NCI-H1694 (cell line): ENCODE results near the gene MGME1.
"Not testable (repeated sequence)": the region's sequence is repeated elsewhere in the genome, so short reads cannot be mapped to it uniquely, and the experiment has no call there.

Source experiments
- DNase-seq: peaks from one replicate; lab custom pipeline; 2025; lab: John Stamatoyannopoulos, UW

Gene MGME1

DNA sequence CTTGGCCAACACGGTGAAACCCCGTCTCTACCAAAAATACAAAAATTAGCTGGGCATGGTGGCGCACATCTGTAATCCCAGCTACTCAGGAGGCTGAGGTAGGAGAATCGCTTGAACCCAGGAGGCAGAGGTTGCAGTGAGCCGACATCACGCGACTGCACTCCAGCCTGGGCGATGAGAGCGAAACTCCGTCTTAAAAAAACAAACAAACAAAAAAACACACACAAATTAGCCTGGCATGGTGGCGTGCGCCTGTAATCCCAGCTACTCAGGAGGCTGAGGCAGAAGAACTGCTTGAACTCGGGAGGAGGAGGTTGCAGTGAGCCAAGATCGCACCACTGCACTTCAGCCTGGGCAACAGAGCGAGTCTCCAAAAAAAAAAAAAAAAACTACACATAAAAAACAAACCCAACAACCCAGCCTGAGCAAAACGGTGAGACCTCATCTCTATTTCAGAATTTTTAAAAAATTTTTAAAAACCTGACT lies 8.4 kb upstream of the MGME1 start:
- DNase-seq, result not testable (repeated sequence)

- DNase-seq, result no peak
Observed at GRCh38 chr20:17960927-17961586, 7.8 kb upstream of the MGME1 start.

DNA sequence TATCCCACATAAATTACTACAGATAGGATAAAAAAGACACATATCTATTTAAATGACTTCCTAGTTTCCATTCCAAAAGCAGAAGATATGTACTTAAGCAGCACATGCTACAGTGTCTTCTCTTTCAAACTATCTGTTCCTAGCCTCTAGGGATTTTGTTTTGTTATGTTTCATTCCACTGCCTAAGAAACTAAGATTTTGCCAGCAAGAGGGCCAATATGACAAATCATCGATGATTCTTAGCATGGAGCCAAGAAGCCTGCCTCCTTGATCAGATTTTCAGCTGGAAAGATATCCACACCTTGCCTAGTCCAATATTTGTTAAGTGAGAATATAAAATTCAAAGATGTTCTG lies 7.3 kb upstream of the MGME1 start:
- DNase-seq, result no peak

DNA sequence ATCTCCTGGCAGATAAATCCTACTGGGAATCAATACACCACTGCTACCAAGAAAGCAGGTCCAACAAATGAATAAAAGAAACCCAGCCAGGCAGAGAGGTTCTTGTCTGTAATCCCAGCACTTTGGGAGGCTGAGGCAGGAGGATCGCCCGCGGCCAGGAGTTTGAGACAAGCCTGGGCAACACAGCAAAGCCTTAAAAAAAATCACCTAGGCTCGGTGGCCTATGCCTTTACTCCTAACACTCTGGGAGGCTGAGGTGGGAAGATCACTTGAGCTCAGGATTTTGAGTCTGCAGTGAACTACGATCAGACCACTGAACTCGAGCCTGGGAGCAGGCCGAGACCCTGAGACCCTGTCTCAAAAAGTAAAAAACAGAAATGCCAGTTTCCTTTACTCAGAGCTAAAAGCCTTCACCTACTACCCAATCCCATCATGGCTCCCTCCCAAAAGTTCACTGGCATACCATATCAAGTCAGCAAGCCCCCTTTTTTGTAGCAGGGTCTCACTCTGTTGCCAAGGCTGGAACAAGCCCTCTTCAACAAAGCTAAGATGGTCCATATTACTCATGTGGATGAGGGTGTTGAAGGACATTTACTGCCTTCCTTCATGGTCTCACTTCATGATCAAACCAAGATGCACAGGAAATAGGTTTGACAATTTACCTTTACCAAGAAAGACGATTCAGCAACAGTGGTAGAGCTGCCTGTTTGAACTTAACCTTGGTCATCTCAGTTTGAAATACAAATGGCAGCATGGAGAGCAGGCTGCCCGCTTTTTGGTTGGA lies 5.5 kb upstream of the MGME1 start:
- DNase-seq, result no peak

DNA sequence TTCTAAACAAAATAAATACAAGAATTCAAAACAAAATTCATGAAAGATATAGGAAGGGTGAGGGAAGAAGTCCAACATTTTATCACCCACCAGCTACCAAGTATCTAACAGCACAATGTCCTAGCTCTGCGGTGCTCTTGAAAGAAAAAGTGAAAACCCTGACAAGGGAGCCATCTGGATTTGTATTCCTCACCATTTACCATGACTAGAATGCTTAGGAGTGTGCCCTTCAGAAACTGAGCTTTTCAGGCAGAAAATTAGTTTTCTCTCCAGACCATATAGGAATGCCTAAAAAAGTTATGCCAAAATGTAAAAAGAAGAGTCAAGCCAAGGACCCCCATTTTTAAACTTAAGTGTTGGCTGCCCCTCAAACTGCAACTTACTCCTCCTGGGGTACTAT lies 4.7 kb upstream of the MGME1 start:
- no peak for DNase-seq

- no peak for DNase-seq
Observed at GRCh38 chr20:17964632-17965031, 4.2 kb upstream of the MGME1 start.

DNA sequence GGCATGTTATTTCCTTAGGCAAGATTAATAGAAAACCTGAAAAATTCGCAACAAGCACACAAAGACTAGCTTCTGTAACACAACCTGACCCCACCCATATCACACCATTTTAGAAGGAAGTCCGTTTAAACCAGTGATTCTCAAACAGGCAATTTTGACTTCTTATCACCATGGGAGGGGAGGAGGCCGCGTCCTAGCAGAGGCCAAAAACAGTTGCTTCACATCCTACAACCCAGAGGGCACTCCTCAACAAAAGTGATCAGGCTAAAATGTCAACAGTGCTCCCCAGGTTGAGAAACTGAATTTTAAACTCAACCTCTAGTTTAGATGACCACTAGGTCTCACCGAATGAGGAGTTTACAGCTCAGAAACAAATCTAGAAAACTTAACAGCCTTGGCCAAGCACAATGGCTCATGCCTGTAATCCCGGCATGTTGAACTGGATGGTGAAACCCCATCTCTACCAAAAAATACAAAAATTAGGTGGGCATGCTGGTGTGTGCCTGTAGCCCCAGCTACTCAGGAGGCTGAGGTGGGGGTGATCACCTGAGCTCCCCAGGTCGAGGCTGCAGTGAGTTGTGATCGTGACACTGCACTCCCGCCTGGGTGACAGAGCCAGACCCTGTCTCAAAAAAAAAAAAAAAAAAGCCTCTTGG lies 3.6 kb upstream of the MGME1 start:
- no peak for DNase-seq

- no peak for DNase-seq
Observed at GRCh38 chr20:17966432-17967310, 2.1 kb upstream of the MGME1 start.

DNA sequence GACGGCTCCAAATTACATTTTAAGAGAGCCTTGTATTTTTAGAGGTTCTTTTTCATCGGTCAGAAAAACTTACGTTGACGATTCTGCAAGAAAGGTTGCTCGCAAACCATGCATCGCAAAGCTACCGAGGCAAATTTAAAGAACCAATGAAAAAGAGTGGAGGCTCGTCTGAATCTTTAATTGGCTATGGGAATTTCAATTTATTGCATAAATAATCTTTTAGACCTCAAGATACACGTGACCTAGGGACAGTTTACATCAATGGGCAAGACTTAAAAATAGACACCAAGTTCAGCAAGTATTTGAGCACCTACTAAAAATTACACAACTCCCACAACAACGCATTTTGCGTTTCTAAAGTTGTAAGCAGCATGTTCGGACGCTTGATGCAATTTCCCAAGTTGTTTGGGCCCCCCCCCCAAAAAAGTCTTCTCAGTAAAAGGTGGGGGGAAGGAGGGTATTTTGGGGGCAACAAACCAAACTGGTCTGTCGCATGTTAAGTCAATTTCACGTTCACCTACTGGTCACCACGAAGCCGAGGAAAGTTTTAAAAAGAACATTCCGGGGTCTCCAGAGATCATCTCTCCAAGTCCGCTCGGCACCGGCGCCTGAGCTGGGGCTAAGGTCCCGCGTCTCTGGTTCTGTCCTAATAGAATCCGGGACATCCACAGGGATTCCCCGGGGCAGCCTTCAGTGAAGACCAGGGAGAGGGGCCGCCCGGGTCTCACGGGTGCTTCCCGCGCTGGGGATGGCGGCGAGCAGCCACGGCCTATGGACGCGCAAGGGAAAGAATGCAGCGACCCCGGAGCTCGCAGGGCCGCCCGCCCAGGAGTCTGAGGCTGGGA lies 1.1 kb upstream of the MGME1 start:
- no peak for DNase-seq

DNA sequence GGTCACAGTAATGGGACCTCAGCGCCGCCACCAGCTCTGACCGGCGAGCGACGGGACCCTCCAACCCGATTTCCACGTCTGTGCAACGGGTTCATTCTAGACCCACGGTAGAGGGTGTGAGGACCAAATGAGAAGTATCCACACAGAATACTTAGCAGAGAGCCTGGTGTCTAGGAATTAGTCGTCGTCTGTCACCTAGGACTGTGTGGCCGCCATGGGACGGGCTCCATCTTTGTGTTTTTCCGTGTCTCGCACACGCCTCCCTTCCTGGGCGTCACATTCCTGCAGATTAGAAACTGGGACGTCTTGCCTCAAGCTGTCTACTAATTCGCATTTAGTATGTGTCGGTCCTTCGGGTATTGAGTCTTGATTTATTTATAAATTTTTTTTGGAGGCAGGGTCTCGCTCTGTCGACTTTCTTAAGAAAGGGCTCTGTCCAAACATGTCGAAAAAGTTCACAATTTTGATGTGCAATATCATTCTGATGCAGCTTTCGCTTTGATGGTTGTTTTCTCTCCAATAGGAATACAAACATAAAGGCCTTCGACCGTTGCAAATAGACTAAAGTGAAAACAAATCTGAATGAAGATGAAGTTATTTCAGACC lies 563 bp downstream of the MGME1 start:
- no peak for DNase-seq

DNA sequence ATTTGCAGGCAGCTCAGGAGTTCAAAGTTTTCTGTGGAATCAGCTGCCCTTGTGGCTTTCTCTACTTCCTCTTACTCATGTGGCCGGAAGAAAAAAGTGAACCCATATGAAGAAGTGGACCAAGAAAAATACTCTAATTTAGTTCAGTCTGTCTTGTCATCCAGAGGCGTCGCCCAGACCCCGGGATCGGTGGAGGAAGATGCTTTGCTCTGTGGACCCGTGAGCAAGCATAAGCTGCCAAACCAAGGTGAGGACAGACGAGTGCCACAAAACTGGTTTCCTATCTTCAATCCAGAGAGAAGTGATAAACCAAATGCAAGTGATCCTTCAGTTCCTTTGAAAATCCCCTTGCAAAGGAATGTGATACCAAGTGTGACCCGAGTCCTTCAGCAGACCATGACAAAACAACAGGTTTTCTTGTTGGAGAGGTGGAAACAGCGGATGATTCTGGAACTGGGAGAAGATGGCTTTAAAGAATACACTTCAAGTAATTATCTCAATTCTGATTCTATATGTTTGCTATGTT lies 1.1 kb downstream of the MGME1 start:
- DNase-seq, result no peak

DNA sequence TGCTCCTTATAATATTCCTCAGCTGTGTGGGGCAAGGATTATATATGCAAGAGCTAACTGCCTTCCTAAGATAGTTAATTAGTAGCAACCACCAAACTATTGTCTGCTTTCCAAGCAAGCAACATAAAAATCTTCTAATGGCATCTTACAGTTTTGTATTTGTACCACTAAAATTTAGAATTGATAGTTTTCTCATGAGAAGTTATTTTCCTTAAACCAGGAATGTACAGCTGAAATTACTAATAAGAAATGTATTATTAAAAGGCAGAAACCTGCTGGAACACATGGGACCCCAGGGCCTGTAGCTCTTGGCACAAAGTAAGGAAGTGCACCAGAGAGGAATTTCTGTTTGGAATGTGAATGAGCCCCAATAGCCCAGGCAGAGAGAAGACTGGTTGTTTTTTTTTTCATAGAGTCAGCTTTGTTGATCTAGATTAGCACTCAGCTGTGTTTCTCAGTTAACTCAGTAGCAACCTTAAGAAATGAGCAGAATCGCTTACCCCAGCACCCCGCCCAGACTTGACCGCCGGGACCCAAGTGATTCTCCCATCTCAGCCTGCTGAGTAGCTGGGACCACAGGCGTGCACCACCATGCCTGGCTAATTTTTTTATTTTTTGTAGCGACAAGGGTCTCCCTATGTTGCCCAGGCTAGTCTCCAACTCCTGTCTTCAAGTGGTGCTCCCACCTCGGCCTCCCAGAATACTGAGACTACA lies 2.6 kb downstream of the MGME1 start:
- DNase-seq, result no peak

- DNase-seq, result no peak
Observed at GRCh38 chr20:17972121-17972520, 3.3 kb downstream of the MGME1 start.

DNA sequence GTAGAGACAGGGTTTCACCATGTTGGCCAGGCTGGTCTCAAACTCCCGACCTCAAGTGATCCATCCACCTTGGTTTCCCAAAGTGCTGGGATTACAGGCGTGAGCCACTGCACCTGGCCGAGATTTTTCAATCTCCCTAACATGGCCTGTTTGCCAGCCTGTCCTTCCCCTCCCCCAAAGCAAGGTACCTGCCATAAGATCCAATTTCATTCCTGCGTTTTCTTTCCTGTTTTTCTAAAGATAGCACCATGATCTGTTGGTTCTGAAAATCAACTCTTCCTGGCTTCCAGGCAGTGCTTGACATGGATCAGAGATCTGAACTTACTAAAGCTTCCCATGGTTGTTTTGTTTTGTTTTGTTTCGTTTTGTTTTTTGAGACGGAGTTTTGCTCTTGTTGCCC lies 7.5 kb downstream of the MGME1 start:
- DNase-seq, result no peak

- no peak for DNase-seq
Observed at GRCh38 chr20:17985388-17986018, 16.7 kb downstream of the MGME1 start.

DNA sequence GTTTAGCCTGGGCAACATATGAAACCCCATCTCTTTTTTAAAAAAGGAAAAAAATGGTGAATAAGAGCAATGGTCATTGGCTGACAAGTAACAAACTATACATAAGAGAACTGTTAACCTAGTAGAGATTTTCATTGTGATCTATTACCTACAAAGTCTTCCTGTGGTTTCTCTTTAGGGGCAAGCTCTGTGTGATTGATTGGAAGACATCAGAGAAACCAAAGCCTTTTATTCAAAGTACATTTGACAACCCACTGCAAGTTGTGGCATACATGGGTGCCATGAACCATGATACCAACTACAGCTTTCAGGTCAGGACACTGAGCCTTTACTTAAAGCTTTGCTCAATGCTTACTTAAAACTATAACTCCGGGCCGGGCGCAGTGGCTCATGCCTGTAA lies 19.2 kb downstream of the MGME1 start:
- no peak for DNase-seq

DNA sequence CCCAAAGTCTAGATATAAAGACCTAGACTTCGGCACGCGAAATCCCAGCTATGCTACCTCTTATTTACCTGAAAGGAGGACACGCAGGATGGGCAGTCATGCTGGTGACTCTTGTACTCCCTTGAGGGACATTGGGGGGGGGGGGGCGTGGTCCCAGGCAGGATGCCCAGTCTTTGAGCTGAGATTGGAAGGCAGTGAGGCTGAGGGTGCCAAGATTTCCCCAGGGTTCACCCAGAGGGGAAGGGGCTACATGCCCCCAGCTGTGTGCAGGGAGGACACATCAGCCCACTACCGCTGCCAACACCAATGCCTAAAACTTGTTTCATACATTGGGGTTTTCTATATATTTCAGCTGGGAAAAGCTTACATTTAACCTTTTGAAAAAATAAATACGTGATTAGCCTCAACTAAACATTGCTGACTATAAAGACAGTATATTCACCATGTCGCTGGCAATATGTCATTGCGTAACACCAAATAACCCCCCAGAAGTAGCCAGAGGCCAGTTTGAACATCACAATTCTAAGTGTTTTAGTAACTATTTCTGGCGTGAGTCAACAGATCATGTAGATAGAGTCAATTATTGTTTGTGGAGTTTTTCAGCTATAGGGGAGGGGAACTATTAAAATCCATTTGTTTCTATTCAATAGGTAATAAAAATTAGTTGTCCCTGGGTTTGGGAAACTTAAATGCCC lies 21.6 kb downstream of the MGME1 start:
- DNase-seq, result no peak

GRCh38 chr20:17992224-17992637 lies 23.4 kb downstream of the MGME1 start:
- no peak for DNase-seq
